Raji (cell line): ENCODE data around the gene CSNK1G1.

ENCODE experiments used
- POLR2A ChIP-seq: IDR thresholded peaks from 2 replicates; pipeline ENCODE4 v1.6.1; 2011; ENCODE audit warnings: low read depth, low read length, control low read depth; ENCODE audit not compliant: insufficient read depth

Gene CSNK1G1

DNA sequence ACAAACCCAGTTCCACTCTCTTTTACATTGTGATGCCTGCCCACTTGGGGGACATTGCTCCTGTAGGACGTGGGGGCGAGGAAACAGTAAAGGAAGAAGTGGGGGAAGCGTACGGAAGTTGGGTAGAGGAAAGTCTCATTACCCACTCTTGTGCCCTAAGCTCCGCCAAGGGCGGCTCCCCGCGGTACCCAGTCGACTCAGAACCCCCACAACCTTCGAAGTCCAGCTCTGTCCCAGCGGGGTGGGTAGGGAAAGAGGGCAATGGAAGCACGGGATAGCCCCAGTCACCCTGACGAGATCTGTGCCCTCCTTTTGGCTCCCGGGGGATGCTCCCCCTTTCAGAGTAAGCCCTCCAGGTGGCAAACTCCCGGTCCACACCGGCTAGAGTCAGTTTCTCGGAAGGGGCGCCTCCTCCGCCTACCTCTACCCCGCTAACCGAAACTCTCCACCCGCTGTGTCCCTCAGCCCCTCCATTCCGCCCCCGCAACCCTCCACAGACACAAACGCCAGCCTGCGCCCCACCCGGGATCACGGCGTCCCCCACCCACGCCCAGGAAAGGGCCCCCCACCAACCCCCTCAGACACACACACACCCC is 527 bp downstream of the CSNK1G1 start:
- TF ChIP-seq POLR2A, result no peak

DNA sequence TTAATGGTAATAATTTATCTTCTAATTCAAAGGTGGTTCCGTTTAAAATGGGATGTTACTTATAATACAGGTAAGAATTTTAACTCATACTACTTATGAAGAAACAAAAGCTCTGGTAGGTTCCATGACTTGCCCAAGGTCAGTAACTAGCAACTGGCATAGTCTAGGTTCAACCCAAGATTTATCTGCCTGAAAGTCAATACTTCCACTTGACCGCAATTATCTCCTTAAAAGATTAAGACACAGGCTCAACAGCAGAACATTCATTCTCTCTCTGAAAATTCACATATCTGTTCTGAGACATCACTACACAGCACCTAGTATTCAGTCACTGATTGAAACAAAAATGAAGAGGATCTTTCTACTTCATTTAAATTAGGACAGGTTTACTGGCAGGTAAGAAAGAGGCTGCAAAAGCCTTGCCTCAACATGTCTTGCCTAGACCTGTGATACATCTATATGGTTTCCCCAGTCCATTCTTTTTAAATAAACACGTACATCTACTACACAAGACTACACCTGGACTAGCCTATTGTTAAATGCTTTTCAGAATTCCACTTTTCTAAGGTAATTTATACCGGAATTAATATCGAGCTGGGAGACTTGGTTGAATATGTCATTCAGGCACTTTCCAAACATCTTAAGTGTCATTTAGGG is 1.2 kb downstream of the CSNK1G1 start:
- no peak for TF ChIP-seq POLR2A

DNA sequence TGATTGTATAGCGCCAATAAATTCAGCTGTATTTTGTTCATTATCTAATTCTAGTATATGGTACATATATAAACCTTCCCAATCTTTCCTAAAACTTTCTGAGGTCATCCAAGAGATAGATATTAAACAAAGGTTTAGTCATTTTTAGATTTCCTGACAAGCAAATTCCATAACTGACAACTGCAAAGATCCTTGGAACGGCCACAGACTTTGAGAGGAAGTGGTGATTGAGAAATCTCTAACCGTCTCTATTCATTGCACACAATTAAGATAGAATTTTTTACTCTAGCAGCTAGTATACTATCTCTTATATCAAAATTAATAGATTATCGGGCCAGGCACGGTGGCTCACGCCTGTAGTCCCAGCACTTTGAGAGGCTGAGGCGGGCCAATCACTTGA is 4.7 kb downstream of the CSNK1G1 start:
- no peak for TF ChIP-seq POLR2A

DNA sequence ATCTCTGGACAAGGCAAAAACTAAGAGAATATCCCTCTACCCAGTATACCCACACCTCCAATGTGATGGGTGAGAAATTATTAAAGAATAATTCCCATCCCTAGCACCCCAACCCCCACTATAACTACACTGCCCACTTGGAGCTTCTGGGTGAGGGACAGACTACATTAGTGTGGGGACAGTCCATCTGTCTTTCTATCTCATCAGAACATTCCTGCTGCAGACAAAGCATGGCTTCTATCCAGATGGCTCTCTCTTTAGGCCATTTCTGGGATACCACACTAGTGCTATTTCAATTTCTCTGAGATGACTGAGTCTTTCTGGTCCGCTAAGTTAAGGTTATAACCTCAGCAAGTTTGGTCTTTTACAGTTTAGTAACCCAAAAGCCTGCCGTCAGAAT is 6.6 kb downstream of the CSNK1G1 start:
- TF ChIP-seq POLR2A, result no peak

DNA sequence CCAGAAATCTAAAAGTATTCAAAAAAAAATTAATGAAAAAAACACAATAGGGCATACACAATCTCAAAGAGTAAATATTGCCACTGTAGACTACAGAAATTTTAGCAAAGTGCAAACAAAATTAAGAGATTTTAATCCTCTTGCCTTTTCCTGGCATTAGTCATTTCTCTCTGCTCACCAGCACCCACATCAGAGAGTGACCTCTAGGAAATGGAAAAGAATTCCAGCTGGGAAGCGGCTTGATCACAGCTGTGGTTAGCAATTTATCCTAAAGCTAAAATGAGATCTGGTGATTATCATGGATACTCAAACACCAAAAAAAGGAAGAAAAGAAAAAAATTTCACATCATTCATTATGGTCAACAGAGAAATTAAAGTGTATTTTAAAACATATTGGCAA is 7.5 kb downstream of the CSNK1G1 start:
- no peak for TF ChIP-seq POLR2A

DNA sequence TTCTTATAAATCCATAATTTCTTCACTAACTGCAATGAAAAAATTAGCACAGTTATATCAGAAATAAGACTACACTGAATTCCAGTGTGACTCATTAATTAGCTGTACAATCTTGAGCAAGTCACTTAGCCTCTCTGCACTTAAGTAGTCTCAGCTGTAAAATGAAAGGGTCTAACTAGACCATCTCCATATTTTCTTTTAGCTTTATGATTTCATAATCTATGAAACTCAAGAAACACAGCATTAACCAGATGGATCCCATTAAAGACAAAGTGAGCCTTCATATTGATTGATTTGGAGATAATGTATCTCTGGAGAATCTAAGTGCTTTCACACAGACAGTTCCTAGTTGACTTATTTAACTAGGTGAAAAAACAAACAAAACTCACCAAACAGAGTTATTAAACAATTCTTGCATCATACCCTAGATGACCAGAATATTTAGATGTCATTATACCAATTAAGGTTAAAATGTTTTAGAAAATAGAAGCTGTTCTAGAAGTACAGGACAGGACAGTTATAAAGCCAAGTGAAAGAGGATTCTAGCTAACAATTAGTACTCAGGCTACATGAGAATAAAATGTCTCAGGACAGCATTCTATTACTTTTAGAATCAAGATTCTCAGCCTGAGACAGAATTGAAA is 11.2 kb downstream of the CSNK1G1 start:
- no peak for TF ChIP-seq POLR2A

DNA sequence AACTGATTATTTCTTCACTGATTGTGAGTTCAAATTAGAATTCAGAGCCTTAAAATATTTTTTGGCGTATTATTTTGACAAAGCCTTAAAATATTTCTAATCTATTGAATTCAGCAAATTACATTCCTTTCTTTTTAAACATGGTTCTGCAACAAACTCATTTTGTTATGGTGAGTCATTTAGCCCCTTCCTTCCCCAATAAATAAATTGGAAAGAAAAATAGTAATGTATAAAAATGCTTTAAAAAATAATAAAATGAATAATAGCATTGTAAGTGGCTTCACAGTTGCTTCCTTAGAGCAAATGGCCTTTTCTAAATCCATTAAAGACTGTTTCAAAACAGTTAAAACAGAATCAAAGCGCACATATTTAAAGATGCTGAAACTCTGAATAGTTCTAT is 12.1 kb downstream of the CSNK1G1 start:
- TF ChIP-seq POLR2A, result no peak

DNA sequence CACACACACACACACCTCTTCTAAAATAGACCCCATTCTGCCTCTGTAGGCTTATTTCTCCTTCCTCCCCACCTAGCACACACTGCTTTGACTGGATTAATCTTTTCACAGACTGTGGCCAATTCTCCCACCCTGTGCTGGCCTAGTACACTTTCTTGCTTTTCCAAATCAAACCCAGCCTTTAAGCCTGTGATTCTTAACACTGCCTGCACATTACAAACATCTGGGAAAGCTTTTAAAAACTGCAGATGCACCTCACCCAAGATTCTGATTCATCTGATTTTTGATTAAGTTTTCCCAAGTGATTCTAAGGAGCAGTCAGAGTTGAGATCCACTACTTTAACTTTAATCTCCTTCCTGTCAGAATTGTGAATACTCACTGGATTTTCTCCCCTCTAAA is 12.8 kb downstream of the CSNK1G1 start:
- no peak for TF ChIP-seq POLR2A

DNA sequence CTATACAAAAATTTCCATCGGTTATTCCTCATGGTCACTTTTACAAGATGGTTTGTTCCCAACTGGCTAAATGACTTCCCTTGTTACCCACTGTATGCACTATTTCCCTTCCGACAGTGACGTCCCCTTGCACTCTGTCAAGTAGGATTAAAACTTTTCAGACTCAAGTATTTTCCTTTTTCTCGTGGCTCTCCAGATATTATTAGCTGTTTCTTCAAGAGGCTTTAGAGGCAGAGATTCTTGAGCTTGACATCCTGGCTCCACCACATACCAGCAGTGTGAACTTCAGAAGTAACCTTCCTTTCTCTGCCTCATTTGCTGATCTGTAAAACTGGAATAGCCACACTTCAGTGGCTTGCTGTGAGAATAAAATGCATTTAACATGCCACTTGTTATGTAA is 14.0 kb downstream of the CSNK1G1 start:
- no peak for TF ChIP-seq POLR2A

DNA sequence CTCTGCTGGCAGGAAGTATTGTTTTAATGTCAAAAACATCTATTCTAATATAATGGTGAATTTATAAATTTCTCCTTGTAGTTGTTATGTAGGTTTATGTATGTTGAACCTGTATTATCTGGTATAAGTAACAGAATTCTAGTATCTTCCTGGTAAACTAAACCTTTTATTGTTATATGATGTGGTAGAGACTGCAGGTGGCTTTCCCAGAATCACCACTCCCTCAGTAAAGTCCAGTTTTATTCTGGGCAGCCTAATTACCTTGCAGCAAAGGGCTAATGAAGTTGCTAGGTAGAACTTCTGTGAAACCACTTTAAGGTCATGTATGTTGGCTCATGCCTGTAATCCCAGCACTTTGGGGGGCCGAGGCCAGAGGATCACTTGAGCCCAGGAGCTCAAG is 15.6 kb downstream of the CSNK1G1 start:
- TF ChIP-seq POLR2A, result no peak

DNA sequence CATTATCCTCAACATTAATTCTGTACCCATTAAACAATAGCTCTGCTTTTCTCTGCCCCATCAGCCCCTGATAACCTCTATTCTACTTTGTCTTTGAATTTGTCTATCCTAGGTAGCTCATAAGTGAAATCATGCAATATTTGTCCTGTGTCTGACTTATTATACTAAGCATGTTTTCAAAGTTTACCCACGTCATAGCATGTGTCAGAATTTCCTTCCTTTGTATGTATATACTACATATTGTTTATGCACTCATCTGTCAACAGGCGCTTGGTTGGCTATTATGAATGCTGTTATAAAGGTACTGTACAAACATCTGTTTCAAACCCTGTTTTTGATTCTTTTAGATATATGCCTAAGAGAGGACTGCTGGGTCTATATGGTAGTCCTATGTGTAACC is 18.2 kb downstream of the CSNK1G1 start:
- no peak for TF ChIP-seq POLR2A

DNA sequence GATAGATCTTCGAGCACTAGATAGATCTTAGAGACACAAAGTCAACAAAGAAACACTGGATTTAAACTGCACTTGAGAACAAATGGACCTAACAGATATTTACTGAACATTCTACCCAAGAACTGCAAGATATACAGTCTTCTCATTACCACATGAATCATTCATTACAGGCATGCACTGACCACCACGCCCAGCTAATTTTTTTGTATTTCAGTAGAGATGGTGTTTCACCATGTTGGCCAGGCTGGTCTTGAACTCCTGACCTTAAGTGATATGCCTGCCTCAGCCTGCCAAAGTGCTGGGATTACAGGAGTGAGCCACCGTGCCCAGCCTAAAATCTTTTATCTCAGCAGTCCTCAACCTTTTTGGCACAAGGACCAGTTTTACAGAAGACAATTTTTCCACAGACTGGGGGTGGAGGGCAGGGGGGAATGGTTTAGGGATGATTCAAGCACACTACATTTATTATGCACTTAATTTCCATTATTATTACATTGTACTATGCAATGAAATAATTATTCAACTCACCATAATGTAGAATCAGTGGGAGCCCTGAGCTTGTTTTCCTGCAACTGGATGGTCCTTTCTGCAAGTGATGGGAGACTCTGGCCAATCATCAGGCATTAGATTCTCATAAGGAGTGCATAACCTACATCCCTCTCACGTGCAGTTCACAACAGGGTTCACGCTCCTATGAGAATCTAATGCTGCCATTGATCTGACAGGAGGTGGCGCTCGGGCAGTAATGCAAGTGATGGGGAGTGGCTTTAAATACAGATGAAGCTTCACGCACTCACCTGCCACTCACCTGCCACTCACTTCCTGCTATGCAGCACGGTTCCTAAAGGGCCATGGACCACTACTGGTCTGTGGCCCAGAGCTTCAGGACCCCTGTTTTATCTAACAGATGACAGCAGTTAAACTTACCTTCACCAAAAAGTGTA is 21.7 kb downstream of the CSNK1G1 start:
- TF ChIP-seq POLR2A, result no peak

DNA sequence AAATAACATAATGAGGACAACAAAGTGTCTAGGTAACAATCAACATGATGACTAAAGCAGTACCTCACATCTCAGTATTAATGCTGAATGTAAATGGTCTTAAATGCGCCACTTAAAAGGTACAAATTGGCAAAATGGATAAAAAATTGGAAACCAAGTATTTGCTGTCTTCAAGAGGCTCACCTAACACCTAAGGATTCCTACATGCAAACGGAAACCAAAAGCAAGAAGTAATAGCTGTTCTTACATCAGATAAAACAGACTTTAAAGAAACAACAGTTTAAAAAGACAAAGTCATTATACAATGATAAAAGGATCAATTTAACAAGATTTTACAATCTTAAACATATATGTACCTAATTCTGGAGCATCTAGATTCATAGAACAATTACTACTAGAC is 22.5 kb downstream of the CSNK1G1 start:
- no peak for TF ChIP-seq POLR2A

DNA sequence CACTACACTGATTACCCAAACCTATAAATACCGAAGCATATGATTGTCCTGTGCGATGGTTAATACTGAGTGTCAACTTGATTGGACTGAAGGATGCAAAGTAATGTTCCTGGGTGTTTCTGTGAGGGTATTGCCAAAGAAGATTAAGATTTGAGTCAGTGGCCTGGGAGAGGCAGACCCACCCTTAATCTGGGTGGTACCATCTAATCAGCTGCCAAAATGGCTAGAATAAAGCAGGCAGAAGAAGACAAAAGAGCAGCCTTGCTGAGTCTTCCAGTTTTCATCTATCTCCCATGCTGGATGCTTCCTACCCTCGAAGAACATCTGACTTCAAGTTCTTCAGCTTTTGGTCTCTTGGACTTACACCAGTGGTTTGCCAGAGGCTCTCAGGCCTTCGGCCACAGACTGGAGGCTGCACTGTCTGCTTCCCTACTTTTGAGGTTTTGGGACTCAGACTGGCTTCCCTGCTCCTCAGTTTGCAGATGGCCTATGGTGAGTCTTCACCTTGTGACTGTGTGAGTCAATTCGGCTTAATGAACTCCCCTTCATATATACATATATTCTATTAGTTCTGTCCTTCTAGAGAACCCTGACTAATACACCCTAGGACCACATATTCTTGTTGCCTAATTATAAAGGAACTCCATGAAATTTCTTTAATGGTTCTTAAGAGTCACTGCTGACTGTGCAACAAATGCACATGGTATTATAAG is 31.7 kb downstream of the CSNK1G1 start:
- TF ChIP-seq POLR2A, result no peak

DNA sequence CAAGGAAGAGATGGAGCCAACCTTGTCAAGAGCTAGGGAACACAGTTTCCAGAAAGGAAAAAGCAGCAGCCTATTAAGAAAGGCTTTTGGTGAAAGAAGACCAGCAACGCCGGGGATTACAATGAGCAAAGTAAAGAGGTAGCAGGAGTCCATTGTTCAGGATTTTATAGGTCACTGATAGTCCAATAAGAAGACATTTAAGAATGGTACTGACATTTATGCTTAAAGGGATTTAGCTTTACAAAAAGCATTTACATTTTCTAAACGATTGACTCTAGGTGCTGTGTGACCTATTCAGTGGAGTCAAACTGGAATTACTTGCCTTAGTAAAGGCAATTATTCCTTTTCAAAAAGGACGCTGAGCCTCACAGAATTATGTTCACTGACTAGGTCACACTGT is 40.8 kb downstream of the CSNK1G1 start:
- TF ChIP-seq POLR2A, result no peak

DNA sequence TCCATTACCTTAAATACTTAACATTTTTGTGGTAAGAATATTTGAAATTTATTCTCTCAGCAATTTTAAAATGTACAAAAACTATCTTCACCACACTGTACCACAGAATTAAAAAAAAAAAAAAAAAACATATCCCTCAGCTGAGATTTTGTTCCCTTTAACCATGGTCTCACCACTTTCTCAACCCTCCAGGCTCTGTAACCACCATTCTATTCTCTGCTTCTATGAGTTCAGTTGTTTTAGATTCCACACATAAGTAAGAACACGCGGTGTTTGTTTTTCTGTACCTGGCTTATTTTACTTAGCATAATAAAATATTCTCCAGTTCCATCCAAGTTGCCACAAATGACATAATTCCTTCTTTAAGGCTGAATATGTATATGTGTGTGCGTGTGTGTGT is 41.5 kb downstream of the CSNK1G1 start:
- TF ChIP-seq POLR2A, result no peak

DNA sequence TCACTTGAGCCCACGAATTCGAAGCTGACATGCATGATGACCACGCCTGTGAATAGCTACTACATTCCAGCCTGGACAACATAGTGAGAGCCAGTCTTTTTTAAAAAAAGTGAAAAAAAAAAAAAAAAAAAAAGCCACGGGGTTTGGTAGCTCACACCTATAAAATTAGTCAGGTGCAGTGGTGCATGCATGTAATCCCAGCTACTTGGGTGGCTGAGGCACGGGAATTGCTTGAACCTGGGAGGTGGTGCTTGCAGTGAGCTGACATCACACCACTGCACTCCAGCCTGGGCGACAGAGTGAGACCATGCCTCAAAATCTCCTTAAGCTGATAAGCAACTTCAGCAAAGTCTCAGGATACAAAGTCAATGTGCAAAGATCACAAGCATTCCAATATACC is 44.4 kb downstream of the CSNK1G1 start:
- TF ChIP-seq POLR2A, result no peak
